Measurements from ENCODE around the gene PCSK9.

GRCh38 chr1:54995835-54996234 lies 43.5 kb upstream of the PCSK9 start:
- no peak for TF ChIP-seq FOXP2 (optimal IDR thresholded peaks at IDR 0.05; ENCODE audit: control extremely low read depth, extremely low read length, insufficient read depth)
- TF ChIP-seq EZH2 (IDR thresholded peaks at IDR 0.05): no peak

Data from SK-N-MC (cell line).